K562 (cell line): ENCODE data around the gene TRIM25. TPM values are rescaled to one million over a fixed set of nuclear protein-coding genes. Genes with fewer than 3 reads are reported as not detected.
"Not testable (repeated sequence)": the region's sequence is repeated elsewhere in the genome, so short reads cannot be mapped to it uniquely, and the experiment has no call there.

Experiments used
- ATAC-seq: fragments of 200-7000 bp; cut with Tn5 transposase; 3 replicates; pipeline ENCODE4 v1.9.1; 2020; ENCODE audit warnings: moderate library complexity
- BruUV-seq: library from RNA; stranded (reverse); fragments of 400-500 nt; replicated peaks from 2 replicates; lab custom pipeline; 2021; lab: Mats Ljungman, UMichigan
- CTCF ChIA-PET: fragments of 300-600 bp; formaldehyde crosslinking; extraction: SDS; loops from one replicate; lab custom pipeline; 2021; ENCODE audit warnings: low intra/inter-chr PET ratio; lab: Yijun Ruan, JAX
- POLR2A ChIA-PET: fragments of 300-600, 350-650 bp; sonication (Branson Sonifier 250); formaldehyde crosslinking; extraction: SDS; loops from one replicate; lab custom pipeline; 2021; ENCODE audit warnings: antibody characterized with exemption, inconsistent platforms; lab: Yijun Ruan, JAX
- DNase-seq, 4 experiments: peaks; one replicate each; pipeline versions ENCODE4 v3.0.0 to v3.0.0-alpha.2; 2011 to 2018; ENCODE audit warnings: low spot score in 3 of 4, mixed read lengths in 3 of 4; ENCODE audit errors: extremely low read depth in 1 of 4
- FAIRE-seq: peaks from 2 replicates; lab custom pipeline; 2011; peaks lifted over from hg19 to GRCh38; lab: Jason Lieb, UNC
- H2AFZ ChIP-seq: 2 replicates; pipeline ENCODE4 v1.6.0; 2011; ENCODE audit warnings: low read depth, low read length, control low read depth, inconsistent platforms
- H3K27ac ChIP-seq: fragments of 200-600 bp; 3 replicates; pipeline ENCODE4 v1.8.0; 2011; ENCODE audit warnings: low read depth, mild to moderate bottlenecking, control low read depth, inconsistent platforms, low read length, moderate library complexity, mixed read lengths; ENCODE audit errors: extremely low read depth
- H3K27me3 ChIP-seq, 2 experiments: fragments of 300-600 bp in 1 of 2; 2 replicates in 1 of 2; 3 replicates in 1 of 2; pipeline versions ENCODE4 v1.6.0 to v1.8.0; 2011; ENCODE audit warnings: inconsistent platforms in 2 of 2, low read length in 2 of 2, mild to moderate bottlenecking in 1 of 2, mixed read lengths in 1 of 2, moderate library complexity in 1 of 2; ENCODE audit not compliant: control insufficient read depth in 2 of 2, insufficient read depth in 2 of 2
- H3K36me3 ChIP-seq: fragments of 300-600 bp; 3 replicates; pipeline ENCODE4 v1.8.0; 2011; ENCODE audit warnings: mild to moderate bottlenecking, low read length, inconsistent platforms; ENCODE audit not compliant: control insufficient read depth, insufficient read depth
- H3K4me1 ChIP-seq, 2 experiments: fragments of 200-600 bp in 1 of 2; replicated peaks in 1 of 2; 2 replicates in 1 of 2; 3 replicates in 1 of 2; pipeline versions ENCODE4 v1.5.1 to v1.8.0; 2011; ENCODE audit warnings: inconsistent platforms in 2 of 2, low read length in 2 of 2, mild to moderate bottlenecking in 1 of 2, mixed read lengths in 1 of 2, moderate library complexity in 1 of 2; ENCODE audit not compliant: control insufficient read depth in 2 of 2, insufficient read depth in 2 of 2
- H3K4me2 ChIP-seq: 2 replicates; pipeline ENCODE4 v1.6.1; 2011; ENCODE audit warnings: low read length, control low read depth, inconsistent platforms, mixed read lengths; ENCODE audit not compliant: insufficient read depth
- H3K4me3 ChIP-seq: fragments of 200-600 bp; sonication (generic), shearing (Covaris generic); 2 replicates; pipeline ENCODE4 v1.5.1; 2016; ENCODE audit warnings: control low read depth, inconsistent platforms
- H3K79me2 ChIP-seq: fragments of 200-600 bp; 3 replicates; pipeline ENCODE4 v1.8.0; 2011; ENCODE audit warnings: low read length, inconsistent platforms; ENCODE audit not compliant: control insufficient read depth, insufficient read depth
- H3K9ac ChIP-seq, 2 experiments: 2 replicates each; pipeline versions ENCODE4 v1.6.0 to v1.6.1; 2011; ENCODE audit warnings: low read depth in 2 of 2, low read length in 2 of 2, control low read depth in 1 of 2, inconsistent platforms in 1 of 2, mild to moderate bottlenecking in 1 of 2, mixed read lengths in 1 of 2; ENCODE audit not compliant: insufficient read depth in 1 of 2
- H3K9me1 ChIP-seq: one replicate; pipeline ENCODE4 v1.6.0; 2011; ENCODE audit warnings: inconsistent platforms, mild to moderate bottlenecking, low read length, moderate library complexity; ENCODE audit not compliant: control insufficient read depth, insufficient read depth
- H3K9me3 ChIP-seq: replicated peaks from 2 replicates; pipeline ENCODE4 v1.5.1; 2011; ENCODE audit warnings: low read depth, low read length, inconsistent platforms; ENCODE audit not compliant: control insufficient read depth, insufficient read depth
- H4K20me1 ChIP-seq: replicated peaks from 2 replicates; pipeline ENCODE4 v1.6.1; 2011; ENCODE audit warnings: low read length, inconsistent platforms, mixed read lengths; ENCODE audit not compliant: control insufficient read depth, insufficient read depth
- REST ChIP-seq, 2 experiments: fragments of 450-650 bp; formaldehyde crosslinking in 1 of 2; IDR thresholded peaks; 2 replicates each; pipeline versions ENCODE4 v1.4.0 to v1.6.1; 2014 to 2020; ENCODE audit warnings: mild to moderate bottlenecking in 2 of 2, borderline replicate concordance in 1 of 2, low read depth in 1 of 2
- XRCC3 ChIP-seq: fragments of 450-650 bp; IDR thresholded peaks from 2 replicates; pipeline ENCODE4 v1.6.1; 2017; ENCODE audit warnings: mild to moderate bottlenecking, moderate library complexity
- WGBS: fragments of 100-300 bp; shearing (Covaris generic); methylation state at CpG from one replicate; pipeline ENCODE4 v1.1.6; 2016; ENCODE audit warnings: low coverage, mixed read lengths; ENCODE audit not compliant: insufficient coverage; ENCODE audit errors: missing lambda C conversion rate; 5-methylcytosine and 5-hydroxymethylcytosine counted together
- in situ Hi-C: fragments of 300-500 bp; cut with MboI; formaldehyde crosslinking; loops from 4 replicates; pipeline ENCODE4 v1.15.0; 2018; ENCODE audit warnings: inconsistent platforms, mixed read lengths
- intact Hi-C: fragments of 100-400 bp; cut with micrococcal nuclease; formaldehyde crosslinking; loops from 2 replicates; pipeline ENCODE4 v1.14.2; 2022
- polyA plus RNA-seq, 8 experiments: library from polyadenylated mRNA; depleted of rRNA in 4 of 8; stranded (reverse) in 5 of 8; unstranded in 3 of 8; fragments of >200 nt; fragmentation: Nextera tagmentation in 2 of 8; fragmentation: Illumina TruSeq in 1 of 8; extraction: Ambion mirVana in 2 of 8; extraction: Trizol in 1 of 8; gene quantifications; 2 replicates each; pipeline versions ENCODE4 v1.2.1 to v1.2.3, GENCODE V29; 2011 to 2014; ENCODE audit warnings: inconsistent platforms in 1 of 8, missing spikeins in 1 of 8
- total RNA-seq, 7 experiments: library from RNA; depleted of rRNA in 6 of 7; stranded (reverse); fragments of >200 nt in 6 of 7; fragmentation: Illumina TruSeq in 2 of 7; extraction: Trizol in 2 of 7; gene quantifications; 2 replicates each; pipeline versions ENCODE4 v1.2.1 to v1.2.3, GENCODE V29; 2011 to 2021; ENCODE audit warnings: low replicate concordance in 1 of 7
- TF ChIP-seq, protein P1 (sequence below): fragments of 450-650 bp; formaldehyde crosslinking; IDR thresholded peaks from 2 replicates; pipeline ENCODE4 v1.4.0; 2020; ENCODE audit warnings: mild to moderate bottlenecking, moderate library complexity

TRIM25 gene
- total and polyA plus RNA-seq, 9 of the 15 experiments (the other 6 are each of a cell fraction or from before 2014, with no cell fraction given) = 5.9 to 49.5 (median 24.5) TPM

GRCh38 chr17:56939869-56940484 lies 26.1 kb upstream of the TRIM25 start (continued):
- TF ChIP-seq XRCC3 = no peak
- TF ChIP-seq REST (IDR thresholded peaks at IDR 0.05; ENCODE audit: borderline replicate concordance) = peak; percentile 77
- TF ChIP-seq REST (CRISPR knock-in tag; IDR thresholded peaks at IDR 0.05; ENCODE audit: low read depth) = no peak
- TF ChIP-seq, protein P1, sequence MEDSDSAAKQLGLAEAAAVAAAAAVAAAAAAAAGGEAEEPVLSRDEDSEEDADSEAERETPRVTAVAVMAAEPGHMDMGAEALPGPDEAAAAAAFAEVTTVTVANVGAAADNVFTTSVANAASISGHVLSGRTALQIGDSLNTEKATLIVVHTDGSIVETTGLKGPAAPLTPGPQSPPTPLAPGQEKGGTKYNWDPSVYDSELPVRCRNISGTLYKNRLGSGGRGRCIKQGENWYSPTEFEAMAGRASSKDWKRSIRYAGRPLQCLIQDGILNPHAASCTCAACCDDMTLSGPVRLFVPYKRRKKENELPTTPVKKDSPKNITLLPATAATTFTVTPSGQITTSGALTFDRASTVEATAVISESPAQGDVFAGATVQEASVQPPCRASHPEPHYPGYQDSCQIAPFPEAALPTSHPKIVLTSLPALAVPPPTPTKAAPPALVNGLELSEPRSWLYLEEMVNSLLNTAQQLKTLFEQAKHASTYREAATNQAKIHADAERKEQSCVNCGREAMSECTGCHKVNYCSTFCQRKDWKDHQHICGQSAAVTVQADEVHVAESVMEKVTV = peak; percentile 79
- TF ChIP-seq, all 486 proteins: peak for 9

- H4K20me1 ChIP-seq, ATAC-seq, H3K4me2 ChIP-seq, H3K4me1 ChIP-seq, FAIRE-seq, H3K9me3 ChIP-seq, H3K9ac ChIP-seq, DNase-seq, POLR2A ChIA-PET, H3K79me2 ChIP-seq, H3K27ac ChIP-seq, H2AFZ ChIP-seq, H3K27me3 ChIP-seq, H3K9me1 ChIP-seq, H3K4me3 ChIP-seq: not testable (repeated sequence)
- 86% methylated on average over 5 of the region's 5 CpGs for WGBS
- in situ Hi-C loops (loop anchor here (5.0 kb wide), 1 partner anchor 121 kb away; no protein-coding TSS in a partner anchor), intact Hi-C loops (loop anchor here (10.0 kb wide), 1 partner anchor 443 kb away; no protein-coding TSS in a partner anchor)
- peaks cover 72% of the 10 kb centered on the region for H3K36me3 ChIP-seq
- CTCF ChIA-PET = interaction anchor here (2.2 kb wide), 1 partner anchor 46 kb away, joined by 6 read pairs; no protein-coding TSS in a partner anchor
- BruUV-seq = TSS peak; percentile 27
These were observed 24.4 kb upstream of the TRIM25 start for GRCh38 chr17:56938206-56938605.
